RWPE2 (cell line): ENCODE data around the gene SRSF10.

Experiments used
- ATAC-seq: fragments of 200-7000 bp; cut with Tn5 transposase; 3 replicates; pipeline ENCODE4 v1.9.1; 2021; ENCODE audit warnings: low read depth
- DNase-seq: peaks from one replicate; pipeline ENCODE4 v3.0.0-alpha.2; 2020; ENCODE audit warnings: low spot score
- H3K27ac ChIP-seq: fragments of 450-650 bp; 2 replicates; pipeline ENCODE4 v1.5.1; 2017; ENCODE audit warnings: mild to moderate bottlenecking; ENCODE audit not compliant: poor library complexity, severe bottlenecking
- H3K27me3 ChIP-seq: fragments of 250-450 bp; sonication (Bioruptor Pico); 2 replicates; pipeline ENCODE4 v1.5.1; 2021; ENCODE audit warnings: mild to moderate bottlenecking, moderate library complexity; ENCODE audit not compliant: insufficient read depth, poor library complexity, severe bottlenecking
- H3K36me3 ChIP-seq: fragments of 250-450 bp; sonication (Bioruptor Pico); 2 replicates; pipeline ENCODE4 v1.5.1; 2020; ENCODE audit warnings: low read depth, mild to moderate bottlenecking, moderate library complexity
- H3K4me1 ChIP-seq: fragments of 250-450 bp; sonication (Bioruptor Pico); 2 replicates; pipeline ENCODE4 v1.5.1; 2021; ENCODE audit warnings: mild to moderate bottlenecking, moderate library complexity; ENCODE audit not compliant: insufficient read depth, poor library complexity, severe bottlenecking
- H3K4me3 ChIP-seq: fragments of 250-450 bp; sonication (Bioruptor Pico); 2 replicates; pipeline ENCODE4 v1.5.1; 2021; ENCODE audit warnings: mild to moderate bottlenecking, moderate library complexity; ENCODE audit not compliant: severe bottlenecking
- H3K9me3 ChIP-seq: fragments of 250-450 bp; sonication (Bioruptor Pico); 2 replicates; pipeline ENCODE4 v1.5.1; 2021; ENCODE audit warnings: mild to moderate bottlenecking, moderate library complexity; ENCODE audit not compliant: severe bottlenecking
- TF ChIP-seq, protein P1 (sequence below): fragments of 450-650 bp; IDR thresholded peaks from one replicate; pipeline ENCODE4 v1.5.1; 2017; ENCODE audit warnings: mild to moderate bottlenecking, moderate library complexity; ENCODE audit not compliant: poor library complexity, severe bottlenecking

Gene SRSF10

DNA sequence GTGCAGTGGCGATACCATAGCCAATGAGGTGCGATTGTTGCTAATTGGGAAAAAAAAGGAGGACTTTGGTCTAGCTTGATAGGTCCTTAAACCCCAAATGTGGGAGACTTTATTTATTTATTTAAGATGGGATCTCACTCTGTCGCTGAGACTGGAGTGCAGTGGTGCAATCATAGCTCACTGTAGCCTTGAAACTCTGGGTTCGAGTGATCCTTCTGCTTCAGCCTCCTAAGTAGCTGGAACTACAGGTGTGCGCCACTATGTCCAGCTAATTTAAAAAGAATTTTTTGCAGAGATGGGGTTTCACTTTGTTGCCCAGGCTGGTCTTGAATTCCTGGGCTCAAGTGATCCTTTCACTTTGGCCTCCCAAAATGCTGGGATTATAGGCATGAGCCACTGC, 24.0 kb upstream of the SRSF10 start:
- peak overlapping the region; percentile 45 for H3K27ac ChIP-seq
- no peak overlapping the region for H3K4me3 ChIP-seq
- ATAC-seq (no peak), DNase-seq (no peak)
- no peaks in the 10 kb centered on the region for H3K27me3 ChIP-seq
- no peaks in the 10 kb centered on the region for H3K36me3 ChIP-seq
- H3K4me1 ChIP-seq = peaks cover 22% of the 10 kb centered on the region
- peaks cover 3% of the 10 kb centered on the region for H3K9me3 ChIP-seq
- TF ChIP-seq, protein P1, sequence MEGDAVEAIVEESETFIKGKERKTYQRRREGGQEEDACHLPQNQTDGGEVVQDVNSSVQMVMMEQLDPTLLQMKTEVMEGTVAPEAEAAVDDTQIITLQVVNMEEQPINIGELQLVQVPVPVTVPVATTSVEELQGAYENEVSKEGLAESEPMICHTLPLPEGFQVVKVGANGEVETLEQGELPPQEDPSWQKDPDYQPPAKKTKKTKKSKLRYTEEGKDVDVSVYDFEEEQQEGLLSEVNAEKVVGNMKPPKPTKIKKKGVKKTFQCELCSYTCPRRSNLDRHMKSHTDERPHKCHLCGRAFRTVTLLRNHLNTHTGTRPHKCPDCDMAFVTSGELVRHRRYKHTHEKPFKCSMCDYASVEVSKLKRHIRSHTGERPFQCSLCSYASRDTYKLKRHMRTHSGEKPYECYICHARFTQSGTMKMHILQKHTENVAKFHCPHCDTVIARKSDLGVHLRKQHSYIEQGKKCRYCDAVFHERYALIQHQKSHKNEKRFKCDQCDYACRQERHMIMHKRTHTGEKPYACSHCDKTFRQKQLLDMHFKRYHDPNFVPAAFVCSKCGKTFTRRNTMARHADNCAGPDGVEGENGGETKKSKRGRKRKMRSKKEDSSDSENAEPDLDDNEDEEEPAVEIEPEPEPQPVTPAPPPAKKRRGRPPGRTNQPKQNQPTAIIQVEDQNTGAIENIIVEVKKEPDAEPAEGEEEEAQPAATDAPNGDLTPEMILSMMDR = no peak

DNA sequence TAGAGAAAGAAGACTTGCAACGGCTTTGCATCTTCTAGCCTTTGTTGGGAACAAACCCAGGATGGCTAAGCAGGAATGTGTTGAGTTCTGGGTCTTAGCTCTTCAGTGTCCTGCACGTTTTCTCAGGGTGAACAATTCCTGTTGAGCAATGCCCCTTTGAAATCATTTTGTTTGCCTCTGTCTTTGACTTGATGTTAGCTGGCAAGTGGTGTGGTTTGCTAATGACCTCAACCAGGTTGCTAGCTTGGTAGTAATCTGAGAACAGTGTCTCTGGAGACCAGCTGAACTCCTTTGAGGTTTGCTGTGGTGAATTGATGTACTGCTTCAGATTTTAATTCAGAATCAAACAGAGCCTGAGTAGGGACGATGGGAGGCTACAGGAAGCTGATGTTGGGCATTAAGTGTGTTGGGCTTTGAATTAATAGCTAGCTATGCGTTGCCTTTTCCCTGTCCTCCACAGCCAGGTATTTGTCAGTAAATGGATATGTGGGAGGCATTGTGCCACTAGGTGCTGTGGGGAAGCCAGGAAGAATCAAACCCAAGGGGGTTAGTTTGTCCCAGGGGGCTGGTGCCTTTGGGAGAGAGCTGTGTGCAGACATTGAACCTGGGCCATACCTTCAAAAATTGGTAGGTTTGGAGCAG, 23.3 kb upstream of the SRSF10 start:
- H3K27me3 ChIP-seq = no peaks in the 10 kb centered on the region
- H3K27ac ChIP-seq = peak overlapping the region; percentile 45
- no peak overlapping the region for H3K4me3 ChIP-seq
- TF ChIP-seq, protein P1 = no peak
- peak; percentile 98 for ATAC-seq
- H3K36me3 ChIP-seq = no peaks in the 10 kb centered on the region
- H3K4me1 ChIP-seq = peaks cover 15% of the 10 kb centered on the region
- H3K9me3 ChIP-seq = peaks cover 3% of the 10 kb centered on the region
- DNase-seq = no peak

DNA sequence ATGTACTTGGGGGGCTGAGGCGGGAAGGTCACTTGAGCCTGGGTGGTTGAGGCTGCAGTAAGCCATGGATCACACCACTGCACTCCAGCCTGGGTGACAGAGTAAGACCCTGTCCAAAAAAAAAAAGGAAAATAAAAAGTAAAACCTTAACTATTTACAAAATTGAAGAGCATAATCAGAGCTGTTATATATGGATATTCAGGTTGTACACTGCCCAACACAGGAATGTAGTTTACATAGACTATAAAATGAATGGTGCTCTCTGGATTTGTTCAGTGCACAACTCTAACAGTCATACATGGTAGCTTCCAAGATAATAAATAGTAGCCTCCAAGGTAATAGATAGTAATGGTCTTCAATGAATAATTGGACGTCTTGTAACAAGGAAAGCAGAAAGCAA, 22.6 kb upstream of the SRSF10 start:
- no peak for DNase-seq
- Histone ChIP-seq H3K27me3 (no peaks in the 10 kb centered on the region), H3K4me3 (no peak overlapping the region), H3K36me3 (no peaks in the 10 kb centered on the region), H3K4me1 (peaks cover 13% of the 10 kb centered on the region), H3K9me3 (peaks cover 3% of the 10 kb centered on the region), H3K27ac (peak overlapping the region; percentile 45)
- ATAC-seq = no peak
- TF ChIP-seq, protein P1 = no peak

DNA sequence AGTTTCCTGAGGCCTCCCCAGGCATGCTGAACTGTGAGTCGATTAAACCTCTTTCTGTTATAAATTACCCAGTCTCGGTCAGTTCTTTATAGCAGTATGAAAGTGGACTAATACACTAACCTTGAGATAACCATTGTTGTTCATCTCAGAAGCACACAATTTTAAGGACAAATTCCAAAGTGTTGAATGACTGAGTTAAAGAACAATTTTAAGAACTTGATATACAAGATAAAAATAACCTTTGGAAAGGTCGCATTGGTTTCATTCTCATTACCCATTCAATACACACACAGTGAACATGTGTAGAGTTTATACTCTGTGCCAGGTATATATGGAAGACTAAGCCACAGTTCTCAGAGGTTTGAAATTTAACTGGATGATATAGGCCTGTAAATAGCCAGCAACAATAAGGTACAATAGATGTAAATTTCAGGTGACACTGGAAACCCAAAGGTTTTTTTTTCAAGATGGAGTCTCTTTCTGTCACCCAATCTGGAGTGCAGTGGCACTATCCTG, 19.1 kb upstream of the SRSF10 start:
- H3K36me3 ChIP-seq = no peaks in the 10 kb centered on the region
- no peaks in the 10 kb centered on the region for H3K9me3 ChIP-seq
- H3K27ac ChIP-seq = no peak overlapping the region
- no peak for ATAC-seq
- H3K27me3 ChIP-seq = no peaks in the 10 kb centered on the region
- H3K4me1 ChIP-seq = peaks cover 13% of the 10 kb centered on the region
- H3K4me3 ChIP-seq = no peak overlapping the region
- DNase-seq = no peak
- TF ChIP-seq, protein P1 = no peak

DNA sequence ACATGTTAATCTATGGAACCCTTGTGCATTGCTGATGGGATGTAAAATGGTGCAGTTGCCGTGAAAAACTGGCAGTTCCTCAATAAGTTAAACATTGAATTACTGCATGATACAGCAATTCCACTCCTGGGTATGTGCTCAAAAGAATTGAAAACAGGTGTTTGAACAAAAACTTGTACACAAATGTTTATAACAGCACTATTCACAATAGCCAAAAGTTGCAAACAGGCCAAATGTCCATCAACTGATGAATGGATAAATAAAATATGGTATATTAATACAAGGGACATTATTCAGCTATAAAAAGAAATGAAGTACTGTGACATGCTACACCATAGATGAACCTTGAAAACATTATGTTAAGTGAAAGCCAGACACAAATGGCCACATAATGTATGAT, 17.7 kb upstream of the SRSF10 start:
- H3K9me3 ChIP-seq = no peaks in the 10 kb centered on the region
- ATAC-seq (no peak), DNase-seq (no peak)
- no peaks in the 10 kb centered on the region for H3K27me3 ChIP-seq
- H3K4me1 ChIP-seq = peaks cover under 1% of the 10 kb centered on the region
- no peak overlapping the region for H3K27ac ChIP-seq
- TF ChIP-seq, protein P1 = no peak
- H3K36me3 ChIP-seq = no peaks in the 10 kb centered on the region
- H3K4me3 ChIP-seq = no peak overlapping the region
